HG03060 (cell line): Measurements from ENCODE around the gene IGFBP2.
"Not testable (repeated sequence)": the region's sequence is repeated elsewhere in the genome, so short reads cannot be mapped to it uniquely, and the experiment has no call there.

ENCODE experiments used
- ATAC-seq: cut with Tn5 transposase; IDR thresholded peaks from one replicate; pipeline ENCODE4 v1.9.1; 2021; ENCODE audit warnings: low read depth, moderate number of reproducible peaks; ENCODE audit not compliant: unreplicated experiment

IGFBP2 gene, protein sequence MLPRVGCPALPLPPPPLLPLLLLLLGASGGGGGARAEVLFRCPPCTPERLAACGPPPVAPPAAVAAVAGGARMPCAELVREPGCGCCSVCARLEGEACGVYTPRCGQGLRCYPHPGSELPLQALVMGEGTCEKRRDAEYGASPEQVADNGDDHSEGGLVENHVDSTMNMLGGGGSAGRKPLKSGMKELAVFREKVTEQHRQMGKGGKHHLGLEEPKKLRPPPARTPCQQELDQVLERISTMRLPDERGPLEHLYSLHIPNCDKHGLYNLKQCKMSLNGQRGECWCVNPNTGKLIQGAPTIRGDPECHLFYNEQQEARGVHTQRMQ

GRCh38 chr2:216632952-216633615 is at the start of gene IGFBP2:
TSS of gene IGFBP2 (plus strand) at chr2:216633420. CDS start at chr2:216633524, 104 bp downstream.
- no peak for ATAC-seq

GRCh38 chr2:216583606-216584005 is 49.6 kb upstream of the IGFBP2 start:
- no peak for ATAC-seq

GRCh38 chr2:216584112-216584511 is 49.1 kb upstream of the IGFBP2 start:
- ATAC-seq: no peak

DNA sequence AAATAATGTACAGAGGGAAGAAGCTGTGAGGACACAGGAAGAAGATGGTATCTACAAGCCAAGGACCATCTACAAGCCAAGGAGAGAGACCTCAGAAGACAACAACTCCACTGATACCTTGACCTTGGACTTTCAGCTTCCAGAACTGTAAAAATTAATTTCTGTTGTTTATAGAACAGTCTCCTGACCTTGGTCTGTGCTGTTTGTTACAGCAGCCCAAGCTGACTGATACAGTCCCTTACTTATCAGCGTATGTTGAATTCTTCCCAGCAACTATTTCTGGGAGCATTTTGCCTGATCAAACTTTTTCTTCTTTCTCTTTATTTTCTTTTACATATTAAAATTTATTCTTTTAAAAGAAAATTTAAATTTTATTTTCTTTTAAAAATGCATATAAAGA is 47.8 kb upstream of the IGFBP2 start:
- ATAC-seq: no peak

DNA sequence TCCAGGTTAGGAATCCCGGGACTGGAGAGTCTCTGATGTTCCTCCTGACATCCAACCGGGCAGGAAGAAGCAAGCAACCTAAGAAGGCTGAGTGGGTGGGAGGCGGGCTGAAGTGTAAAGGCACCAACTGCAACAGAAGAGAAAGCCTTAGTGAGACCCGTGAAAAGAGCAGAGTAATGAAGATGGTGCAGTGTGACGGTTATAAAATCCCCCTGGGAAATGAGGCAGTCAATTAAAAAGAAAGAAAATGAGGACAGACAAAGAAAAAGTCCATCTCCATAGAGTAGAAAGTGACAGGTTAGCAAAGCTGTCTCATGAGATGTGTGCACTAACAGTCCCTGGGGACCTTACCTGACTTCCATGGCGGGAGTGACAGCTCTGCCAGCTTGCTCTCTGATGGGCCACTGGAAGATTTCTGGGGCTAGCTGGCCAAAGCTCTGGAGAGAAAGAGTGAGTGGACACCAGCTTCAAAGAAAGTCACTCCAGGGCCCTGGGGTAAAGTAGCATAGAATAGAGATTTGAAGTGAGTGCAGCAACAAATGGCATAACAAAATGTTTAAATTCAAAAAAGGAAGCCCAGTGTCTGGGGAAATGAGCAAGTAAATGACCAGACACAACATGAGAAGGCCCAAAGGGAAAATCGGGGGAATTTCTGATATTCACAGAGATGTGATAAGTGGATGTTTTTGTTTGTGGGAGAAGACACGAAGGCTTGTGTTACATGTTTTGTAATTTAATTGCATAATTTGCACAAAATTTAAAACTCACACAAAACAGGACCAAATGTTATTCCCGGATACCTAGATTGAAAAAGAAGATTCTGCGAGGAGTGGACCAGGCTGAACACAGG is 44.1 kb upstream of the IGFBP2 start:
- ATAC-seq: no peak

- ATAC-seq: no peak
Measured at GRCh38 chr2:216589791-216590190, 43.4 kb upstream of the IGFBP2 start.

DNA sequence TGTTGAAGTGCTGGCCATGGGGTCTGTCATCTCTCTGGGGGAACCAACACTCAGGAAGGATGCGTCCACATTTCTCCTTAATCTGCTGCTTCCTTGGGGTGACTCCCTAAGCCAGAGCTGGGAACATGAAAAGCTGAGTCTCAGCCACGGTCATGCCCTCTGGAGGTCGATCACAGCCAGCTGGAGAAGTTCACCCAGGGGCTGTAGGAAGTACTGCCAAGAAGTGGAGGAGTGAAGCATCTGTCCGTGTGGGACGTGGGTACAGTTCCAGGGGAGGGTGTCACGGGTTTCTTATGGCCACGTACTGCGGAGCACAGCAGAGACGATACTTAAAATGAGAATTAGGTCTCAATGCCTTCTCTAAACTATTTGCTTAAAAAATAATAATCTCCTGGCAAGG is 42.4 kb upstream of the IGFBP2 start:
- ATAC-seq: no peak

GRCh38 chr2:216591480-216591879 is 41.7 kb upstream of the IGFBP2 start:
- ATAC-seq: no peak

- no peak for ATAC-seq
Measured at GRCh38 chr2:216594081-216594480, 39.1 kb upstream of the IGFBP2 start.

DNA sequence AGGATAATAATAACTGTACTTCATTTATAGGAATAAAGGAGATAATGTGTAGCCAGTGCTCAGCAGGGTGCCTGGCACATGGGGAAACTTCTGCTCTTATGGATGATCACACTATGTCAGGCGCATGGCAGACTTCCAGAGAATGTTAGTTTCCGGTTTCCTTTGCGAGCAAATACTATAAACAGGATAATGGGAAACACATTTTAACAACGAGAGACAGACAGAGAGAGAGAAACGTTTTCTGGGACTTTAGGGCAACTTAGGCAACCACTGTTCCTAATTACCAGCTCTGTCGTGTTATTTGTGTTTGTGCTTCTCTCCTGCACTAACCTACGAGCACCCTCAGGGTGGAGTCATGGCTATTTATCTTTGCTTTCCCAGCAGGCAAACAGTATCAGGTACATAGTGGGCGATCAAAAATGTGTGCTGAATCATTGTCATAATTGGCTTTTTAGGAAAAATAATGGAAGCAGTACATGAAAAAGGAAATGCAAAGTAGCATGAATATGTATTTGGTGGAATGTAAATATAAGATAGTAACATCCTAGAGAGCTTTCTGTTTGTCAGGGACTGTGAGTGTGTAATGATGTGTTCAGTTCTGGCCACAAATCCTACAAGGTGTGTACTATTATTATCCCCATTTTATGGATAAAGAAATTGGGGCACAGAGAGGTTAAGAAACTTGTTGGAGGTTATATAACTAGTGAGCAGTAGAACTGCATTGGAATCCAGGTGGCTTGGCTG is 36.8 kb upstream of the IGFBP2 start:
- ATAC-seq: no peak

GRCh38 chr2:216596980-216597509 is 36.2 kb upstream of the IGFBP2 start:
- no peak for ATAC-seq

GRCh38 chr2:216597825-216598224 is 35.4 kb upstream of the IGFBP2 start:
- not testable (repeated sequence) for ATAC-seq

DNA sequence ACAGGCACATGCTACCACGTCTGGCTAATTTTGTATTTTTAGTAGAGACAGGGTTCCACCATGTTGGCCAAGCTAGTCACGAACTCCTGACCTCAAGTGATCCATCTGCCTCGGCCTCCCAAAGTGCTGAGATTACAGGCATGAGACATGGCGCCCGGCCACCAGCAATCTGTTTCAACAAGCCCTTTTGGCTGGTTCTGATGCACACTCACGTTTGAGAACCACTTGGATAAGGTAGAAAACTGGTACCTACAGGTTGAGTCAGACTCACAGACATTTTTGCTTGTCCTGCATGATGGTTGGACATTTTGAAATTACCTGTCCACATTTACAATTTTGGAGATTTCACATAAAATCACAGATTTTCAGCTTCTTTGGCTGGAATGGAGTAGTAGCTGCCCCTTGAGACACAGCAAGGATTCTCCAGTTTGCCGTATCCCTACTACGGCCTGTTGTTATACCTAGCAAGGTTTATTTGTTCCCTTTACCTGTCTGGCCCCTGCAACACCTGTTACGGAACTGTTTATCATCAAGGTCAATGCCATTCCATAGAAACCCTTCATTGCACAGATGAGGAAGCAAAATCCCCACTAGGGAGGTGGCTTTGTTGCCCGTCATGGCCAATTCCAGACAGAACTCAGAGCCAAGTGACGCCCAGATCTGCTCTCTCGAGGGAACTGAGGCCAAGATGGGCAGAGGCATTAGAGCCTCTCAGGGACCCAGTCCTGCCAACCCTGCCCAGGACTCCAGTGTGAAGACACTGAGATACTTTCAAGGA is 31.4 kb upstream of the IGFBP2 start:
- no peak for ATAC-seq

DNA sequence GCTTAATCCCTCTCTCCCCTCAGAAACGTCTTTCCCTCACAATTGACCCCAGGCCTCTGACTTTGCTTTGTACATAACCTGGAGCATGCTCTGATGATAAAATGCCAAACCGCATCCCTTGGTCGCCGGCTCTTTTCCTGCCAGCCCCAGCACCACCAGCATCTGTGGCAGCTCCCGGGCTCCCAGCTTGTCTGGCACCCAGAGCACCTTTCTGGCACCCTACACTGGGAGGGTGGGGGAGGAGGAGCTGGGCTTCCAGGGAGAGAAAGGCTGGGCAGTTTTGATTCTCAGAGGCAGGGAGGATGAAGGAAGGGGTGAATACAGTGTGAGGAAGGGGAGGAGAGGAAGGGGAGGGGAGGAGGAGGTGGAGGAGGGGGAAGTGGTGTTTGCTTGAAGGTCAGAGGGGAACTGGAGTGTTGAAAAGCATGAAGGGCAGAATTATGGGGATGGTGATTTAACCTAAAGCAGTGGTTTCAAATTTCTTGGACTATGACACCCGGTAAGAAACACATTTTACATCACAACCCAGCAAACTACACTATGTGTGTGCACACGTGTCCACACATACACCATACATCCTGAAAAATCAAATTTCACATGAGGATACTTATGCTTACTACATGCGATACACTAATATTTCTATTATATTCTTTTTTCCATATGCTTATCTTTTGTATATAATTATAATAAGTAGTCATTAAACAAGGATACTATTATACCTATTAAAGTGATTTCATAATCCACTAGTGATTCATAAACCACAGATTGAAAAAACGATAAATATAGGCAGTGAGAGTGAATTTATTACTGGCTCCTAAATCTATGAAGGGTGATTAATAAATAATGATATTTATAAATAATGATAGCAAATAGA is 30.0 kb upstream of the IGFBP2 start:
- ATAC-seq: no peak

GRCh38 chr2:216603884-216604245 is 29.4 kb upstream of the IGFBP2 start:
- ATAC-seq: no peak

DNA sequence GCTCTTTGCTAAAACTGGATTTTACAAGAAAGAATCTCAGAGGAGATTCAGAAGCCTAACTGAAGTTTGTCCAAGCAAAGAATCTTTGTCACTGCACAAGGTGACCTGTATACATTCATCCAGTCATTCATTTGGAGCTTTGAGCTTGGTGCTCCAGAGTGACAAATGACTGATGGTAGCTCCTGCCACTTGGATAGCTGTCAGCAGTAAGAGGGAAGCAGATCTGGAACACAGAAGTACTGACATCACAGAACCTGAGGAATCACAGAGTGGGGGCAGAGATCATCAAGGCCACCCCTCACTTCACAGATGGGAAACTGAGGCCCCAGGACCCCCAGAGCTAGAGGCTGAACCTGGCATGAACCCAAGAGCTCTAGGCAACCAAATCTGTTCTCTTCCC is 28.8 kb upstream of the IGFBP2 start:
- no peak for ATAC-seq

- ATAC-seq: peak; percentile 66
Measured at GRCh38 chr2:216606551-216607276, 26.5 kb upstream of the IGFBP2 start.

- no peak for ATAC-seq
Measured at GRCh38 chr2:216607277-216607560, 26.0 kb upstream of the IGFBP2 start.
